ENCODE data around the gene THRB.

Gene THRB

GRCh38 chr3:24303057-24303754 lies 191.4 kb downstream of the THRB start:
- in situ Hi-C loops (cut with MboI; ENCODE audit: low pct_unique_long_range_greater_than_20kb, low sequenced_read_pairs) = no loop called here
- DNase-seq = no peak

GRCh38 chr3:24302396-24302795 lies 192.3 kb downstream of the THRB start:
- no peak for DNase-seq
- in situ Hi-C loops (cut with MboI; ENCODE audit: low pct_unique_long_range_greater_than_20kb, low sequenced_read_pairs) = no loop called here

- in situ Hi-C loops (cut with MboI; ENCODE audit: low pct_unique_long_range_greater_than_20kb, low sequenced_read_pairs) = no loop called here
- DNase-seq = no peak
Measured at GRCh38 chr3:24300949-24301348, 193.7 kb downstream of the THRB start.

GRCh38 chr3:24299806-24300626 lies 194.6 kb downstream of the THRB start:
- in situ Hi-C loops (cut with MboI; ENCODE audit: low pct_unique_long_range_greater_than_20kb, low sequenced_read_pairs) = no loop called here
- no peak for DNase-seq

GRCh38 chr3:24299246-24299805 lies 195.3 kb downstream of the THRB start:
- no peak for DNase-seq
- in situ Hi-C loops (cut with MboI; ENCODE audit: low pct_unique_long_range_greater_than_20kb, low sequenced_read_pairs) = no loop called here

- no peak for DNase-seq
- in situ Hi-C loops (cut with MboI; ENCODE audit: low pct_unique_long_range_greater_than_20kb, low sequenced_read_pairs) = no loop called here
Measured at GRCh38 chr3:24296441-24297205, 198.0 kb downstream of the THRB start.

GRCh38 chr3:24294150-24294549 lies 200.5 kb downstream of the THRB start:
- DNase-seq = no peak
- in situ Hi-C loops (cut with MboI; ENCODE audit: low pct_unique_long_range_greater_than_20kb, low sequenced_read_pairs) = no loop called here

- DNase-seq = no peak
- in situ Hi-C loops (cut with MboI; ENCODE audit: low pct_unique_long_range_greater_than_20kb, low sequenced_read_pairs) = no loop called here
Measured at GRCh38 chr3:24291646-24292045, 203.0 kb downstream of the THRB start.

- DNase-seq = no peak
- in situ Hi-C loops (cut with MboI; ENCODE audit: low pct_unique_long_range_greater_than_20kb, low sequenced_read_pairs) = no loop called here
Measured at GRCh38 chr3:24290596-24290995, 204.1 kb downstream of the THRB start.

GRCh38 chr3:24288496-24289236 lies 206.0 kb downstream of the THRB start:
- in situ Hi-C loops (cut with MboI; ENCODE audit: low pct_unique_long_range_greater_than_20kb, low sequenced_read_pairs) = no loop called here
- no peak for DNase-seq

- DNase-seq = no peak
- in situ Hi-C loops (cut with MboI; ENCODE audit: low pct_unique_long_range_greater_than_20kb, low sequenced_read_pairs) = no loop called here
Measured at GRCh38 chr3:24287755-24288450, 206.7 kb downstream of the THRB start.

- no peak for DNase-seq
- in situ Hi-C loops (cut with MboI; ENCODE audit: low pct_unique_long_range_greater_than_20kb, low sequenced_read_pairs) = no loop called here
Measured at GRCh38 chr3:24286405-24286804, 208.2 kb downstream of the THRB start.

GRCh38 chr3:24278543-24278942 lies 216.1 kb downstream of the THRB start:
- in situ Hi-C loops (cut with MboI; ENCODE audit: low pct_unique_long_range_greater_than_20kb, low sequenced_read_pairs) = no loop called here
- no peak for DNase-seq

GRCh38 chr3:24273491-24273890 lies 221.2 kb downstream of the THRB start:
- in situ Hi-C loops (cut with MboI; ENCODE audit: low pct_unique_long_range_greater_than_20kb, low sequenced_read_pairs) = no loop called here
- DNase-seq = no peak

- no peak for DNase-seq
- in situ Hi-C loops (cut with MboI; ENCODE audit: low pct_unique_long_range_greater_than_20kb, low sequenced_read_pairs) = no loop called here
Measured at GRCh38 chr3:24272875-24273274, 221.8 kb downstream of the THRB start.

- in situ Hi-C loops (cut with MboI; ENCODE audit: low pct_unique_long_range_greater_than_20kb, low sequenced_read_pairs) = no loop called here
- no peak for DNase-seq
Measured at GRCh38 chr3:24272408-24272807, 222.2 kb downstream of the THRB start.

- in situ Hi-C loops (cut with MboI; ENCODE audit: low pct_unique_long_range_greater_than_20kb, low sequenced_read_pairs) = no loop called here
- no peak for DNase-seq
Measured at GRCh38 chr3:24271228-24271627, 223.4 kb downstream of the THRB start.

- in situ Hi-C loops (cut with MboI; ENCODE audit: low pct_unique_long_range_greater_than_20kb, low sequenced_read_pairs) = no loop called here
- DNase-seq = no peak
Measured at GRCh38 chr3:24270744-24271143, 223.9 kb downstream of the THRB start.
